HepG2 (cell line): Measurements from ENCODE around the gene STK40. TPM values are rescaled to one million over a fixed set of nuclear protein-coding genes. Genes with fewer than 3 reads are reported as not detected.

Experiments used
- AHR ChIP-seq: IDR thresholded peaks from 2 replicates; pipeline ENCODE4 v1.6.1; 2018; ENCODE audit warnings: missing genetic modification reagents, missing compliant biosample characterization
- ATF7-NPFF ChIP-seq: sonication (generic); formaldehyde crosslinking; IDR thresholded peaks from 2 replicates; pipeline ENCODE4 v1.8.1; 2023; ENCODE audit warnings: mild to moderate bottlenecking, low read depth, missing genetic modification reagents, moderate library complexity
- KDM2A ChIP-seq: sonication (generic); formaldehyde crosslinking; IDR thresholded peaks from 2 replicates; pipeline ENCODE4 v1.4.0; 2020; ENCODE audit warnings: low read depth, missing genetic modification reagents, borderline replicate concordance
- RBAK ChIP-seq: sonication (generic); formaldehyde crosslinking; IDR thresholded peaks from 2 replicates; pipeline ENCODE4 v1.5.1; 2020; ENCODE audit warnings: mild to moderate bottlenecking, missing genetic modification reagents
- SMAD3 ChIP-seq: sonication (generic); formaldehyde crosslinking; IDR thresholded peaks from 2 replicates; pipeline ENCODE4 v1.4.0; 2020; ENCODE audit warnings: missing genetic modification reagents
- TGIF2 ChIP-seq: IDR thresholded peaks from 2 replicates; pipeline ENCODE4 v1.6.1; 2016; ENCODE audit warnings: control low read depth, missing compliant biosample characterization
- ZBTB33 ChIP-seq: sonication (generic); formaldehyde crosslinking; IDR thresholded peaks from 2 replicates; pipeline ENCODE4 v1.4.0; 2020; ENCODE audit warnings: missing genetic modification reagents
- ZNF253 ChIP-seq: sonication (generic); formaldehyde crosslinking; IDR thresholded peaks from 2 replicates; pipeline ENCODE4 v1.8.0; 2022; ENCODE audit warnings: mild to moderate bottlenecking, missing genetic modification reagents, borderline replicate concordance
- ZNF563 ChIP-seq: sonication (generic); formaldehyde crosslinking; IDR thresholded peaks from 2 replicates; pipeline ENCODE4 v1.8.0; 2022; ENCODE audit warnings: mild to moderate bottlenecking, moderate library complexity, missing genetic modification reagents
- ZNF574 ChIP-seq: sonication (generic); formaldehyde crosslinking; IDR thresholded peaks from 2 replicates; pipeline ENCODE4 v1.4.0; 2020; ENCODE audit warnings: missing genetic modification reagents
- ZNF670 ChIP-seq: sonication (generic); formaldehyde crosslinking; IDR thresholded peaks from 2 replicates; pipeline ENCODE4 v1.8.0; 2022; ENCODE audit warnings: mild to moderate bottlenecking, missing genetic modification reagents, borderline replicate concordance
- ZNF772 ChIP-seq: sonication (generic); formaldehyde crosslinking; IDR thresholded peaks from 2 replicates; pipeline ENCODE4 v1.5.0; 2020; ENCODE audit warnings: mild to moderate bottlenecking, missing genetic modification reagents
- ZNF850 ChIP-seq: sonication (generic); formaldehyde crosslinking; conservative IDR thresholded peaks from 2 replicates; pipeline ENCODE4 v1.9.0; 2021; ENCODE audit warnings: mild to moderate bottlenecking, missing genetic modification reagents
- ZSCAN20 ChIP-seq: sonication (generic); formaldehyde crosslinking; IDR thresholded peaks from 2 replicates; pipeline ENCODE4 v1.4.0; 2020; ENCODE audit warnings: missing genetic modification reagents, mild to moderate bottlenecking, borderline replicate concordance
- polyA plus RNA-seq, 8 experiments: library from polyadenylated mRNA; depleted of rRNA in 3 of 8; stranded (reverse) in 7 of 8; unstranded in 1 of 8; fragments of >200 nt; fragmentation: Illumina TruSeq in 4 of 8; extraction: Trizol in 4 of 8; gene quantifications; 2 replicates each; pipeline versions ENCODE4 v1.2.1 to v1.2.3, GENCODE V29; 2011 to 2016; ENCODE audit warnings: low read depth in 4 of 8, missing spikeins in 1 of 8, mixed read lengths in 1 of 8; ENCODE audit not compliant: insufficient read depth in 1 of 8
- total RNA-seq, 5 experiments: library from RNA; depleted of rRNA; stranded (reverse); fragments of >200 nt; fragmentation: Illumina TruSeq; extraction: Trizol; gene quantifications; 2 replicates each; pipeline ENCODE4 v1.2.3, GENCODE V29; 2016; ENCODE audit warnings: low read depth in 1 of 5
- TF ChIP-seq, protein P1 (sequence below): sonication (generic); formaldehyde crosslinking; IDR thresholded peaks from 2 replicates; pipeline ENCODE4 v1.5.0; 2020; ENCODE audit warnings: mild to moderate bottlenecking, missing genetic modification reagents
- TF ChIP-seq, protein P2 (sequence below): sonication (generic); formaldehyde crosslinking; conservative IDR thresholded peaks from 2 replicates; pipeline ENCODE4 v1.8.0; 2022; ENCODE audit warnings: mild to moderate bottlenecking, moderate library complexity, missing genetic modification reagents

STK40 gene
- total and polyA plus RNA-seq, 2 of the 13 experiments (the other 11 are each of a cell fraction or from before 2014, with no cell fraction given), result 33.8 to 35.1 TPM

DNA sequence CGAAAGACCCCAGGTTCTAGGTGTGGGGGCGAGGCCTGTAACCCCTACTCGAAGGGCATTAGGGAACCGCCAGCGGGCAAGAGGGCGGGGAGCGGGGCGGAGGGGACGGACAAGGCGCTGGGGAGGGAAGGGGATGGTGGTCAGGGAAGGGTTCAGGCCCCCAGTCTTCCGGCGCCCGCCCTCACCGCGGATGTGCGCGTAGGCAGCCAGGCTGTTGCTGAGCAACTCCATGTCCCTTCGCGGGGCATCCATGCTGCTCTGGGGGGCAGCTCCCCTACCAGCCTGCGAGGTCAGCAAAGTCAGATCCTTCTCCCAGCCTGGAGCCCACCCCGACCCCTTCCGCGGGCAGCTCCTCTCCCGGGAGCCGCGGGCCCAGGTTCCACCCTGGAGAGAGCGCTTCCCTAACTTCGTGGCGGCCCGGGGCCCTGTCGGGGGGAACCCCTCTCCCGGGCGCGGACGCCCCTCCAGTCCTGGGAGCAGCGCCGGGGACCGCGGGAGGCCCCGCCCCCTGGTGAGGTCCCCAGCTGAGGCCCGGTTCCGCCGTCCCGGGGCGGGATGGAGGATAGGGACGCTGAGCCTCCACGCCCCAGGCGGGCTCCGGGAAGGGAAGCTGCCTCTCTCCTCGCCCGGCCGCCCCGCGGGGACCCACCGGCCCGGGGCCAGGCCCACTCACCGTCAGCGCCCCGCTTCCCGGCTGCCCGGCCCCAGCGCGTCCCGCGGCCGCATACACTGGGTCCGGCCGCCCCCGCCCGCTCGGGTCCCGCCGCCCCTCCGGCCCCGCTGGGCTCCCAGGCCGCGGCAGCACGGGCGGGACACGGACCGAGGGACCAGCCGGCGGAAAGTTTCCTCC, 62.7 kb downstream of the STK40 start (continued):
- TF ChIP-seq RBAK, result no peak
- no peak for TF ChIP-seq SMAD3 (CRISPR knock-in tag)
- TF ChIP-seq ZNF253 (CRISPR knock-in tag), result no peak
- no peak for TF ChIP-seq ZNF574 (CRISPR knock-in tag)
- no peak for TF ChIP-seq ZNF772 (CRISPR knock-in tag)
- TF ChIP-seq KDM2A (CRISPR knock-in tag), result 0 out of 2 replicates have a peak, but pooled peaks have one; percentile 20
- no peak for TF ChIP-seq ATF7-NPFF
- TF ChIP-seq ZNF563 (CRISPR knock-in tag), result no peak
- peak; percentile 89 for TF ChIP-seq ZBTB33 (CRISPR knock-in tag)
- TF ChIP-seq AHR, result no peak
- no peak for TF ChIP-seq ZNF670 (CRISPR knock-in tag)
- TF ChIP-seq ZNF850 (CRISPR knock-in tag), result no peak
- no peak for TF ChIP-seq TGIF2 (CRISPR knock-in tag)
- TF ChIP-seq ZSCAN20 (CRISPR knock-in tag), result peak; percentile 29; the same call in 1 of the 2 replicates
- TF ChIP-seq, protein P1, sequence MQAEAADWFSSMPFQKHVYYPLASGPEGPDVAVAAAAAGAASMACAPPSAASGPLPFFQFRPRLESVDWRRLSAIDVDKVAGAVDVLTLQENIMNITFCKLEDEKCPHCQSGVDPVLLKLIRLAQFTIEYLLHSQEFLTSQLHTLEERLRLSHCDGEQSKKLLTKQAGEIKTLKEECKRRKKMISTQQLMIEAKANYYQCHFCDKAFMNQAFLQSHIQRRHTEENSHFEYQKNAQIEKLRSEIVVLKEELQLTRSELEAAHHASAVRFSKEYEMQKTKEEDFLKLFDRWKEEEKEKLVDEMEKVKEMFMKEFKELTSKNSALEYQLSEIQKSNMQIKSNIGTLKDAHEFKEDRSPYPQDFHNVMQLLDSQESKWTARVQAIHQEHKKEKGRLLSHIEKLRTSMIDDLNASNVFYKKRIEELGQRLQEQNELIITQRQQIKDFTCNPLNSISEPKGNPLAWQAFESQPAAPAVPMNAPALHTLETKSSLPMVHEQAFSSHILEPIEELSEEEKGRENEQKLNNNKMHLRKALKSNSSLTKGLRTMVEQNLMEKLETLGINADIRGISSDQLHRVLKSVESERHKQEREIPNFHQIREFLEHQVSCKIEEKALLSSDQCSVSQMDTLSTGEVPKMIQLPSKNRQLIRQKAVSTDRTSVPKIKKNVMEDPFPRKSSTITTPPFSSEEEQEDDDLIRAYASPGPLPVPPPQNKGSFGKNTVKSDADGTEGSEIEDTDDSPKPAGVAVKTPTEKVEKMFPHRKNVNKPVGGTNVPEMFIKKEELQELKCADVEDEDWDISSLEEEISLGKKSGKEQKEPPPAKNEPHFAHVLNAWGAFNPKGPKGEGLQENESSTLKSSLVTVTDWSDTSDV (CRISPR knock-in tag), result 0 out of 2 replicates have a peak, but pooled peaks have one; percentile 21
- TF ChIP-seq, protein P2, sequence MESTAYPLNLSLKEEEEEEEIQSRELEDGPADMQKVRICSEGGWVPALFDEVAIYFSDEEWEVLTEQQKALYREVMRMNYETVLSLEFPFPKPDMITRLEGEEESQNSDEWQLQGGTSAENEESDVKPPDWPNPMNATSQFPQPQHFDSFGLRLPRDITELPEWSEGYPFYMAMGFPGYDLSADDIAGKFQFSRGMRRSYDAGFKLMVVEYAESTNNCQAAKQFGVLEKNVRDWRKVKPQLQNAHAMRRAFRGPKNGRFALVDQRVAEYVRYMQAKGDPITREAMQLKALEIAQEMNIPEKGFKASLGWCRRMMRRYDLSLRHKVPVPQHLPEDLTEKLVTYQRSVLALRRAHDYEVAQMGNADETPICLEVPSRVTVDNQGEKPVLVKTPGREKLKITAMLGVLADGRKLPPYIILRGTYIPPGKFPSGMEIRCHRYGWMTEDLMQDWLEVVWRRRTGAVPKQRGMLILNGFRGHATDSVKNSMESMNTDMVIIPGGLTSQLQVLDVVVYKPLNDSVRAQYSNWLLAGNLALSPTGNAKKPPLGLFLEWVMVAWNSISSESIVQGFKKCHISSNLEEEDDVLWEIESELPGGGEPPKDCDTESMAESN (CRISPR knock-in tag), result 0 out of 2 replicates have a peak, but pooled peaks have one; percentile 21
